HepG2 (cell line): ENCODE measurements around the gene IRAK2. TPM values are rescaled to one million over a fixed set of nuclear protein-coding genes. Genes with fewer than 3 reads are reported as not detected.

Experiments
- HNF1B ChIP-seq: sonication (generic); formaldehyde crosslinking; IDR thresholded peaks from 2 replicates; pipeline ENCODE4 v1.5.1; 2020; ENCODE audit warnings: mild to moderate bottlenecking, moderate library complexity, missing genetic modification reagents
- NFAT5 ChIP-seq: sonication (generic); formaldehyde crosslinking; IDR thresholded peaks from 2 replicates; pipeline ENCODE4 v1.4.0; 2020; ENCODE audit warnings: missing genetic modification reagents
- REST ChIP-seq, 2 experiments: IDR thresholded peaks; 2 replicates each; pipeline ENCODE4 v1.6.1; 2011 to 2012; ENCODE audit warnings: low read length in 2 of 2, borderline replicate concordance in 1 of 2, low read depth in 1 of 2, mild to moderate bottlenecking in 1 of 2, moderate library complexity in 1 of 2
- SOX6 ChIP-seq, 2 experiments: fragments of 450-650 bp in 1 of 2; sonication (generic) in 1 of 2; formaldehyde crosslinking in 1 of 2; IDR thresholded peaks; 2 replicates each; pipeline versions ENCODE4 v1.4.0 to v1.6.1; 2017 to 2020; ENCODE audit warnings: antibody characterized with exemption in 1 of 2, mild to moderate bottlenecking in 1 of 2, missing genetic modification reagents in 1 of 2
- TFDP2 ChIP-seq: sonication (generic); formaldehyde crosslinking; IDR thresholded peaks from 2 replicates; pipeline ENCODE4 v1.4.0; 2020; ENCODE audit warnings: missing genetic modification reagents
- YEATS2 ChIP-seq: sonication (generic); formaldehyde crosslinking; IDR thresholded peaks from 2 replicates; pipeline ENCODE4 v1.4.0; 2020; ENCODE audit warnings: missing genetic modification reagents, borderline replicate concordance
- ZFP82 ChIP-seq: sonication (generic); formaldehyde crosslinking; IDR thresholded peaks from 2 replicates; pipeline ENCODE4 v1.5.1; 2020; ENCODE audit warnings: mild to moderate bottlenecking, missing genetic modification reagents, borderline replicate concordance
- ZNF329 ChIP-seq: sonication (generic); formaldehyde crosslinking; IDR thresholded peaks from 2 replicates; pipeline ENCODE4 v1.9.0; 2021; ENCODE audit warnings: low read depth, mild to moderate bottlenecking, missing genetic modification reagents
- ZNF670 ChIP-seq: sonication (generic); formaldehyde crosslinking; IDR thresholded peaks from 2 replicates; pipeline ENCODE4 v1.8.0; 2022; ENCODE audit warnings: mild to moderate bottlenecking, missing genetic modification reagents, borderline replicate concordance
- ZNF776 ChIP-seq: sonication (generic); formaldehyde crosslinking; IDR thresholded peaks from 2 replicates; pipeline ENCODE4 v1.4.0; 2020; ENCODE audit warnings: mild to moderate bottlenecking, missing genetic modification reagents
- polyA plus RNA-seq, 8 experiments: library from polyadenylated mRNA; depleted of rRNA in 3 of 8; stranded (reverse) in 7 of 8; unstranded in 1 of 8; fragments of >200 nt; fragmentation: Illumina TruSeq in 4 of 8; extraction: Trizol in 4 of 8; gene quantifications; 2 replicates each; pipeline versions ENCODE4 v1.2.1 to v1.2.3, GENCODE V29; 2011 to 2016; ENCODE audit warnings: low read depth in 4 of 8, missing spikeins in 1 of 8, mixed read lengths in 1 of 8; ENCODE audit not compliant: insufficient read depth in 1 of 8
- total RNA-seq, 5 experiments: library from RNA; depleted of rRNA; stranded (reverse); fragments of >200 nt; fragmentation: Illumina TruSeq; extraction: Trizol; gene quantifications; 2 replicates each; pipeline ENCODE4 v1.2.3, GENCODE V29; 2016; ENCODE audit warnings: low read depth in 1 of 5
- TF ChIP-seq, protein P1 (sequence below), 2 experiments: sonication (generic) in 1 of 2; formaldehyde crosslinking in 1 of 2; IDR thresholded peaks; 2 replicates each; pipeline versions ENCODE4 v1.5.1 to v1.6.1; 2011 to 2020; ENCODE audit warnings: borderline replicate concordance in 1 of 2, low read depth in 1 of 2, low read length in 1 of 2, mild to moderate bottlenecking in 1 of 2, missing genetic modification reagents in 1 of 2, moderate library complexity in 1 of 2

The IRAK2 gene
- total and polyA plus RNA-seq, 2 of the 13 experiments (the other 11 are each of a cell fraction or from before 2014, with no cell fraction given) = 13.1 to 23.3 TPM

GRCh38 chr3:10248184-10248983, 83.7 kb downstream of the IRAK2 start, which contains the start of gene TATDN2 (continued):
- TF ChIP-seq HNF1B (peak; percentile 77), ZNF776 (CRISPR knock-in tag) (0 out of 2 replicates have a peak, but pooled peaks have one; percentile 58), TFDP2 (CRISPR knock-in tag) (peak; percentile 91), SOX6 (IDR thresholded peaks at IDR 0.05) (no peak), SOX6 (CRISPR knock-in tag; IDR thresholded peaks at IDR 0.05) (peak; percentile 48; the same call in 1 of the 2 replicates), ZNF670 (CRISPR knock-in tag) (0 out of 2 replicates have a peak, but pooled peaks have one; percentile 30), ZFP82 (no peak), YEATS2 (CRISPR knock-in tag) (peak; percentile 53; the same call in 1 of the 2 replicates), ZNF329 (CRISPR knock-in tag) (no peak), REST (IDR thresholded peaks at IDR 0.05; ENCODE audit: borderline replicate concordance in 1 of 2, low read depth in 1 of 2, low read length in 2 of 2) (peak in 1 of 2 experiments; percentile 15; a peak in 1 of 4 replicates), NFAT5 (CRISPR knock-in tag) (0 out of 2 replicates have a peak, but pooled peaks have one; percentile 31)
- TF ChIP-seq, protein P1, sequence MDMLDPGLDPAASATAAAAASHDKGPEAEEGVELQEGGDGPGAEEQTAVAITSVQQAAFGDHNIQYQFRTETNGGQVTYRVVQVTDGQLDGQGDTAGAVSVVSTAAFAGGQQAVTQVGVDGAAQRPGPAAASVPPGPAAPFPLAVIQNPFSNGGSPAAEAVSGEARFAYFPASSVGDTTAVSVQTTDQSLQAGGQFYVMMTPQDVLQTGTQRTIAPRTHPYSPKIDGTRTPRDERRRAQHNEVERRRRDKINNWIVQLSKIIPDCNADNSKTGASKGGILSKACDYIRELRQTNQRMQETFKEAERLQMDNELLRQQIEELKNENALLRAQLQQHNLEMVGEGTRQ (IDR thresholded peaks at IDR 0.05; ENCODE audit: low read depth, low read length) = peak; percentile 58
- TF ChIP-seq, protein P1 (CRISPR knock-in tag; IDR thresholded peaks at IDR 0.05; ENCODE audit: borderline replicate concordance) = peak; percentile 45; the same call in 1 of the 2 replicates
